EL (cell line): ENCODE data around the gene ASXL1.
A peak's percentile ranks its signal among the peaks of the same experiment; 100 is the strongest.
"Not testable (repeated sequence)": the region's sequence is repeated elsewhere in the genome, so short reads cannot be mapped to it uniquely, and the experiment has no call there.

Source experiments
- DNase-seq: peaks from one replicate; pipeline ENCODE4 v3.0.0-alpha.2; 2016

ASXL1 gene

GRCh38 chr20:32363492-32363891 lies 5.4 kb downstream of the ASXL1 start:
- DNase-seq, result no peak

DNA sequence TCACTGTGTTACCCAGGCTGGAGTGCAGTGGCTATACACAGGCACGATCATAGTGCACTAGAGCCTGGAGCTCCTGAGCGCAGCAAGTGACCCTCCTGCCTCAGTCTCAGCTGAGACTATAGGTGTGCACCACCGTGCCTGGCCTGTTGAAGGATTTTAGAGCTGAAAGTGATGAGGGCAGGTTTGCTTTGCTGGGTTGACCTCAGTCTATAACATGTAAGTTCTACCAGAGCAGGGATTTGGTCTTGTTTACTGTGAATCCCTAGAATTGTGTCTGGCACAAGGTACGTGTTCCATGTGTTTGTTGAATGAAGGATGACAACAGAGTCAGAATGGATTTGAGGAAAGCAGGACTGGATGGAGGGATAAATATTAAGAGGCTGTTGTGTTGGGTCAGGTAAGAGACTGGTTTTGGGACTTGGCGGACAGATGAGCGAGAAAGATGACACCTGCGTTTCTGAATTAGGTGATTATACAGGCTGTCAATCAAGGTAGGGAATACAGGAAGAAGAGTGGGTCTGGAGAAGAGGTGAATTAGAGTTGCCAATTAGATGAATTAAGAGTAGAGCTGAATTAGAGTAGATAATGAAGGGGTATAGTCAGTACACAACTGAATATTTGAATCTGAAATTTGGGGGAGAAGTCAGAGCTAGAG lies 6.5 kb downstream of the ASXL1 start:
- no peak for DNase-seq

GRCh38 chr20:32365564-32365963 lies 7.4 kb downstream of the ASXL1 start:
- no peak for DNase-seq

DNA sequence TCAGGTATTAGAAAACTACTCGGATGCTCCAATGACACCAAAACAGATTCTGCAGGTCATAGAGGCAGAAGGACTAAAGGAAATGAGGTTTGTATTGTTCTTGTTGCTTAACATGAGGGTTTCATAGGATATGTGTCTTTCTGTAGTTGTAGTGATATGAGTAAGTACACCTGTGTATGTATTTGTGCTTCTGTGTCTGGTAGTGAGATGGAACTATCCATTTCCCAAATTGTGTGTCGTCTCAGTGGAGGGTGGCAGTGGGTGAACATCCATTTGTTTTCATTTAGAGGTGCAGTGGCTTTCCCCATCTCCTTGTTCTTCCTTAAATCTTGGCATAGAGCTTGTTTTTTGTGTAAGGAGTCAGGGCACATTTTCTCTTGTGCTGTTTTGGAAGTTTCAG lies 8.2 kb downstream of the ASXL1 start:
- no peak for DNase-seq

DNA sequence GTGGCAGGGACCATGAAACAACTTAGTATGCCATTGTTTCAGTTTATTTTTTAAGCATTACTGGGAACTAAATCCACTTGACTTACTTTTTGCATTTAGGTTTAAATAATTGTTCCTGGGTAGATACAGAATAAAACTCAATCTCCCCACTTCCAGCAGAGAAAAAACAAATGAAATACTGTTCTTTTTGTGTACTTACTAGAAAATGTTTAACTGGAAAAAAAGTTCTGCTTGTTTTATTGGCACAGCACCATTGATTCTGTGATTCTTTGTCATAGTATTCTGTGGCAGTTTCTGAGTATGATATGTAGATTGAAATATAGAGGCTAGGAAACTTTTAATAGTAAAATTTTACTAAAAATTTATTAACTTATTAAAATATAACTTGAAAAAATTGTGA lies 10.2 kb downstream of the ASXL1 start:
- DNase-seq, result no peak

DNA sequence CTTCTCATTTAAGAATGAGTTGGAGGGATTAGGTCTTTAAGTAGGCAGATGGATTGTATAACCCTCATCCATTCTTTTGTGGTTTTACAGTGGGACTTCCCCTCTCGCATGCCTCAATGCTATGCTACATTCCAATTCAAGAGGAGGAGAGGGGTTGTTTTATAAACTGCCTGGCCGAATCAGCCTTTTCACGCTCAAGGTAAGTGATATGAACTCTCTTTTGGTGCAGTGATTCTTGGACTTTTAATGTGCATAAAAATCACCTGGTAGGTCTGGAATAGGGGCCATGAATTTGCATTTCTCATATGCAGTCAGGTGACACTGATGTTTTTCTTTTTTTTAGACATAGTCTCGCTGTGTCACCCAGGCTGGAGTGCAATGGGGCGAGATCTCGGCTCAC lies 10.8 kb downstream of the ASXL1 start:
- DNase-seq, result peak; percentile 49

DNA sequence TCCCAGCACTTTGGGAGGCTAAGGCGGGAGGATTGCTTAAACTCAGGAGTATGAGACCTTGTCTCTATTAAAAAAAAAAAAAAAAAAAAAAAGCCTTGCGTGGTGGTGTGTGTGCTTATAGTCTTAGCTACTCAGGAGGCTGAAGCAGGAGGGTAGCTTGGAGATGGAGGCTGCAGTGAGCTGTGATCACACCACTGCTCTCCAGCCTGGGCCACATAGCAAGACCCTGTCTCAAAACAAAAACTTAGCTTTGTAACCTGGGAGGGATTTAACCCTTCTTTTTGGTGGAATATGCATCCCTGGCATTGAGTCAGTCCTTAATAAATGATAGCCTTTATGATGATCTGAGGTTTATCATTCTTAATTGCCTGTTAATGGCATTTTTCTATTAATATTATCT lies 12.8 kb downstream of the ASXL1 start:
- DNase-seq, result no peak

DNA sequence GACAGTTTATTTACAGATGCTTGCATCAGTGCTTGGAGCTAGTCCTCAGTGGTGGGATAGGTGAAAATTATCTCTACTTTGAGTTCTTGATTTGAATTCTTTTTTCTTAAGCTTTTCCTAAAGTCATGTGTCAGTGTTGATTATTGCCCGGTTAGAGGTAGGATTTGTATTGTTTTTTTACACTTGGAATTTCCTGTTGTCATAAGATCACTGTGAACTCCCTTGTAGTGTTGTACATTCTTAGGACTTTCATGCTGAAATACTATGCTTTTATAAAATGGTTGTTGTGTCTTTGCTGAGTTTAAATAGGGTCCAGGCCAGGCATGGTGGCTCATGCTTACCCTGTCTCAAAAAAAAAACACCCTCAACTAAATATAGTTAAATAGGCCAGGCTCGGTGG lies 20.3 kb downstream of the ASXL1 start:
- no peak for DNase-seq

DNA sequence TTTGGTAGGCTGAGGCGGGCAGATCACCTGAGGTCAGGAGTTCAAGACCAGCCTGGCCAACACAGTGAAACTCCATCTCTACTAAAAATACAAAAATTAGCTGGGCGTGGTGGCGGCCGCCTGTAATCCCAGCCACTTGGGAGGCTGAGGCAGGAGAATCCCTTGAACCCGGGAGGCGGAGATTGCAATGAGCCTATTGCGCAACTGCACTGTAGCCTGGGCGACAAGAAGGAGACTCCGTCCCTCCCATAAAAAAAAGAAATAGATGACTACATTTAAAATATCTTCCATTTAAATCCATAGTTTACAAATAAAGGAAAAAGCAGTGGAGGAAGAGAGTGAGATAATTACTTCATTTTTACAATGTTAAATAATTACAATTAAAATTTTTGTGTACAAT lies 21.9 kb downstream of the ASXL1 start:
- DNase-seq, result not testable (repeated sequence)

DNA sequence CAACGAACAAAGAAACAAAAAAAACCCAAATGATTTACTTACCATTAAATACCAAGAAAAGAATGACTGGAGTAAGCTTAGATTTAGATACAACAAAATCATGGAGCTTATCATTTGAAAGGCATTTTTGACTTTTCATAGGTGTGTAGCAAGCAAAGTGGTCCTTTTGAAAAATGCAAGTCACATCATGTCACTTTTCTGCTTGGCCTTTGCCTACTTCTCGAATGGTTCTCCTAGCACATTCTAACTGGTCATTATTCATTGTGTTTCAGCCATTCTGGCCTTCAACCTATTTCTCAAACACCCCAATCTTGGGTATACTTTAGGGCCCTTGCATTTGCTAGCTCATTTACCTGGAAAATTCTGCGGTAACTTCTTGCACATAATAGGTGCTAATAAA lies 22.6 kb downstream of the ASXL1 start:
- DNase-seq, result no peak

DNA sequence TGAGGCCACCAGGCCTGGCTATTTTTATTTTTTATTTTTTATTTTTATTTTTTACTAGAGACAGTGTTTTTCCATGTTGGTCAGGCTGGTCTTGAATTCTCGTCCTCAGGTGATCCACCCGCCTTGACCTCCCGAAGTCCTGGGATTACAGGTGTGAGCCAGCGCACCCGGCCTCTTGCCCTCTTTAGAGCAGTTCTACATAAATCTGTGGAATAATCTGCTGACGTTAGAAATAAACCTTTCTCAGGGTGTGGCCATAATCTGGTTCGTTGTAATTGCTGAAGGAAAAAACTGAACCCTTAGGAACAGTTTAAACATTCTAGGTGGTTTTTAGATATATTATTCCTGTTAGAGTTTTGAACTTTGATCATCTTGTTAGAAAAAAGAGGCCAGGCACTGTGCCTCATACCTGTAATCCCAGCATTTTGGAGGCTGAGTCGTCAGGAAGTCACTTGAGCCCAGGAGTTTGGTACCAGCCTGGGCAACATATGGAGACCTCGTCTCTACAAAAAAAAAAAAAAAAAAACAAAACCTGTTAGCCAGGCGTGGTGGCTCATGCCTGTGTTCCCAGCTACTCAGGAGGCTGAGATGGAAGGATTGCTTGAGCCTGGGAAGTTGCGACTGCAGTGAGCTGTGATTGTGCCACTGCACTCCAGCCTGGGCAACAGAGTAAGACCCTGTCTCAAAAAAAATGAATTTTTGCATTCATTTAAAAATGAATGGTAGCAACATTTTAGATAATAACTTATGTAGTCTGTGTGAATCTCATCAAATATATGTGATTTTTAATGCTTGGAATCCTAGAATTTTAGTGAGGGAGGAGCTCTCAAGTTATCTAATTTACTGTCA lies 24.2 kb downstream of the ASXL1 start:
- DNase-seq, result no peak

DNA sequence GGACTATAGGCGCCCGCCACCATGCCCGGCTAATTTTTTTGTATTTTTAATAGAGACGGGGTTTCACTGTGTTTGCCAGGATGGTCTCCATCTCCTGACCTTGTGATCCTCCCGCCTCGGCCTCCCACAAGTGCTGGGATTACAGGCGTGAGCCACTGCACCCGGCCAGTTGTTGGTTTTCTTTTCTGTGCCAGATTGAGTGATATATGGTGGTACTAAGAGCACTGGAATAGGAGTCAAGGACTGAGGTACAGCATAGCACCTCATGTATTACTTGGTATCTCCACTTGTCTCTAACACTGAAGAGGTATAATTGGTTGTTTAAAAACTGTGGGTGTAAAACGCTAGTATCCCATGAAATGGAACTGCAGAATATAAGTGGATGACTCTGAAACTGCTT lies 25.3 kb downstream of the ASXL1 start:
- not testable (repeated sequence) for DNase-seq

GRCh38 chr20:32385541-32385940 lies 27.4 kb downstream of the ASXL1 start:
- no peak for DNase-seq

DNA sequence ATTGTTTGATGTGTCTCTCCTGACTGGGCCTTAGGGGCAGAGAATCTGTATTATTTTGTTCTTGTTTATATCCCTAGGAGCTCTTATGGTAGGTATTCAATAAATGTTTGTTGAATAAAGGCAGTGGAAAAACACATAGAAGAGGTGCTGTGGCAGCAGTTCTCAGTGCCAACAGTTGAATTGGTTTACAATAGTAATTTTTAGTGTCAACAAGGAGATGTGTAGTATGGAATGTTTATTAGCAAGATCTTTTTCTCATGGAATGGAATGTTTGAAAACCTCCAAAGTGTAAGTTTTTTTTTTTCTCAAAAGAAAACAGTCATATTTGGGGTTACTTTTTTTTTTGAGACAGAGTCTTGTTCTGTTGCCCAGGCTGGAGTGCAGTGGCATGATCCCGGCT lies 28.0 kb downstream of the ASXL1 start:
- peak; percentile 27 for DNase-seq

GRCh38 chr20:32387252-32387651 lies 29.1 kb downstream of the ASXL1 start:
- DNase-seq, result peak; percentile 21

DNA sequence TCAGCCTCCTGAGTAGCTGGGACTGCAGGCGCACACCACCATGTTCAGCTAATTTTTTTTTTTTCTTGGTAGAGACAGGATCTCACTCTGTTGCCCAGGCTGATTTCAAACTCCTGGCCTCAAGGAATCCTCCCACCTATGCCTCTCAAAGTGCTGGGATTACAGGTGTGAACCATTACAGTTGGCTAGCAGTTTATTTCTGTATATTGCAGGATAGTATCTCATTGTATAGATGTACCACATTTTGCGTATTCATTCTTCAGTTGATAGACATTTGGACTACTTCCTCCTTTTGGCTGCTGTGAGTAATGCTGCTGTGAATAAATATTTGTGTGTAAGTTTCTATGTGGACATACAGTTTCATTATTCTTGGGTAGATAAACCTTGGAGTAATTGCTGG lies 32.9 kb downstream of the ASXL1 start:
- DNase-seq, result no peak

GRCh38 chr20:32395066-32395465 lies 36.9 kb downstream of the ASXL1 start:
- DNase-seq, result no peak

- DNase-seq, result no peak
Measured at GRCh38 chr20:32396646-32397160, 38.6 kb downstream of the ASXL1 start.

DNA sequence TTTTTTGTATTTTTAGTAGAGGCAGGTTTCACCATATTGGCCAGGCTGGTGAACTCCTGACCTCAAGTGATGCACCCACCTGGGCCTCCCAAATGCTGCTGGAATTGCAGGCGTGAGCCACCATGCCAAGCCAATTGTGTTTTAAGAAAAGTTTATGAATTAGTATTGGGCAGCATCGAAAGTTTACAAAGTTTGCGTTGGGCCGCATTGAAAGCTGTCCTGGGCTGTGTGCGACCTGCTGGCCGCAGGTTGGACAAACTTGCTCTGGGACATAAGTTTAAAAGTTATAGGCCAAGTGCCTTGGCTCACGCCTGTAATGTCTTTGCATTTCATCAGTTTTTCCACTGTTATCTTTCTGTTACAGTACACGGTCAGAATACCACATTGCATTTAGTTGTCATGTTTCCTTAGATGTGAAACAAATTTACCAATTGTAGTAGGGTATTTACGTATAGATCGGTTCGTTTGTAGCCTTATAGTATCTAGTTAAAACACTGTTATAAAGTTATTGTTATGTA lies 39.5 kb downstream of the ASXL1 start:
- DNase-seq, result no peak

DNA sequence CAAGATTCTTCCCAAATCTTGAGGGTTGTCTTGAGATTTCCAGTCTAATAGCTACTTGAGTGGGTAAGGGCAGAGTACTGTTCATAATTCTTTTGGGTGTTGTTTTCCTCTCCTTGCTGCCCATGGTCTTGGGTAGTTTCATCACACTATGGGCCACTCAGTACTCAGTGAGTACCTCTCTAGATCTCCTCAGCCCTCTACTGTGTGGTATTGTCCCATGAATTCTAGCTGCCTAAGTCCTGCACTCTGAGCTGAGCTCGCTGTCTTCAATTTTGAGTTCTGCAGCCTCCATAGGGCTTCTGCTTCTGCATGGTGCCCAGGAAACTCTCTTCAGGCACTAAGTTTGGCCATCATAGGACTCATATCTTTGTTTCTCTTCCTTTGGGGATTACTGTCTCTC lies 42.3 kb downstream of the ASXL1 start:
- no peak for DNase-seq

GRCh38 chr20:32404017-32404416 lies 45.9 kb downstream of the ASXL1 start:
- DNase-seq, result no peak

DNA sequence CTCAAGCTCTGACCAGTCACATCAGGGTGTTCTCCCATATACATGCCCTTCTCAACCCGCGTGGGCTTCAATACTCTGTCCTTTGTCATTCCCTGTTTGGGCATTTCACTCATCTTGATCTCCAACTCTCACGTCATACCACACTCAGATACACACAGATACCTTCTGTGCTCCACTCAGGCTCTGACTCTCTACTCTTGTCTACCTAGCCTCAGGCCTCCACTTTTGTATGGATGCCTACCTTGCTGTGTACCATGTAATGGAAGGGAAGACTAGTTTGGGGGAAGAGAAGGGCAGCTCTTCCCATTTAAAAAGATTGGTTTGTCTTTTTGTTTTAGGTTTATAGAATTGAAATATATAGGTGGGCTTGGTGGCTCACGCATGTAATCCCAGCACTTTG lies 48.6 kb downstream of the ASXL1 start:
- no peak for DNase-seq

- DNase-seq, result not testable (repeated sequence)
Measured at GRCh38 chr20:32407131-32407750, 49.1 kb downstream of the ASXL1 start.
